Trophoblast cell (in vitro differentiated cells and primary cell): ENCODE data around the gene PITRM1.
"Not testable (repeated sequence)": the region's sequence is repeated elsewhere in the genome, so short reads cannot be mapped to it uniquely, and the experiment has no call there.

Source experiments
- DNase-seq, 2 donors: peaks; one replicate each; pipeline ENCODE4 v3.0.0-alpha.2; 2016
- H2AFZ ChIP-seq: 2 replicates; pipeline ENCODE4 v1.6.1; 2013; ENCODE audit warnings: low read length, moderate library complexity, mild to moderate bottlenecking; ENCODE audit not compliant: insufficient read depth, poor library complexity
- H2AK5ac ChIP-seq: 2 replicates; pipeline ENCODE4 v1.6.1; 2013; ENCODE audit warnings: mild to moderate bottlenecking, low read length
- H2BK120ac ChIP-seq: 2 replicates; pipeline ENCODE4 v1.6.1; 2013; ENCODE audit warnings: low read length, mild to moderate bottlenecking, moderate library complexity; ENCODE audit not compliant: insufficient read depth, poor library complexity
- H2BK12ac ChIP-seq: 2 replicates; pipeline ENCODE4 v1.6.1; 2013; ENCODE audit warnings: mild to moderate bottlenecking, low read length, moderate library complexity
- H2BK5ac ChIP-seq: 2 replicates; pipeline ENCODE4 v1.6.1; 2013; ENCODE audit warnings: low read length, low read depth, moderate library complexity, mild to moderate bottlenecking; ENCODE audit not compliant: poor library complexity
- H3K14ac ChIP-seq: 2 replicates; pipeline ENCODE4 v1.6.1; 2013; ENCODE audit warnings: mild to moderate bottlenecking, low read length
- H3K18ac ChIP-seq: 2 replicates; pipeline ENCODE4 v1.6.1; 2013; ENCODE audit warnings: mild to moderate bottlenecking, low read length
- H3K23ac ChIP-seq: 2 replicates; pipeline ENCODE4 v1.6.1; 2013; ENCODE audit warnings: low read length
- H3K27ac ChIP-seq: 2 replicates; pipeline ENCODE4 v1.5.1; 2013; ENCODE audit warnings: low read depth, mild to moderate bottlenecking, inconsistent platforms, low read length, moderate library complexity
- H3K27me3 ChIP-seq: 2 replicates; pipeline ENCODE4 v1.6.1; 2013; ENCODE audit warnings: inconsistent platforms, mild to moderate bottlenecking, low read length, moderate library complexity; ENCODE audit not compliant: insufficient read depth
- H3K36me3 ChIP-seq, 2 experiments: 1 replicate in 1 of 2; 2 replicates in 1 of 2; pipeline ENCODE4 v1.6.1; 2013; ENCODE audit warnings: low read length in 2 of 2, mild to moderate bottlenecking in 2 of 2, moderate library complexity in 1 of 2; ENCODE audit not compliant: insufficient read depth in 2 of 2, control insufficient read depth in 1 of 2
- H3K4ac ChIP-seq: 2 replicates; pipeline ENCODE4 v1.6.1; 2013; ENCODE audit warnings: low read depth, mild to moderate bottlenecking, low read length, moderate library complexity
- H3K4me1 ChIP-seq, 2 experiments: 1 replicate in 1 of 2; 2 replicates in 1 of 2; pipeline ENCODE4 v1.6.1; 2013; ENCODE audit warnings: low read length in 2 of 2, mild to moderate bottlenecking in 2 of 2, moderate library complexity in 1 of 2; ENCODE audit not compliant: insufficient read depth in 2 of 2, control insufficient read depth in 1 of 2
- H3K4me2 ChIP-seq: 2 replicates; pipeline ENCODE4 v1.6.1; 2013; ENCODE audit warnings: inconsistent platforms, mild to moderate bottlenecking, low read length, moderate library complexity
- H3K4me3 ChIP-seq: 2 replicates; pipeline ENCODE4 v1.5.1; 2013; ENCODE audit warnings: mild to moderate bottlenecking, low read depth, low read length, inconsistent platforms
- H3K79me1 ChIP-seq: one replicate; pipeline ENCODE4 v1.6.1; 2013; ENCODE audit warnings: low read length
- H3K79me2 ChIP-seq: 2 replicates; pipeline ENCODE4 v1.6.1; 2013; ENCODE audit warnings: low read length, mild to moderate bottlenecking; ENCODE audit not compliant: control insufficient read depth, insufficient read depth, poor library complexity
- H3K9ac ChIP-seq: 2 replicates; pipeline ENCODE4 v1.6.1; 2013; ENCODE audit warnings: mild to moderate bottlenecking, low read length
- H3K9me3 ChIP-seq: 2 replicates; pipeline ENCODE4 v1.6.1; 2013; ENCODE audit warnings: low read depth, mild to moderate bottlenecking, control low read depth, inconsistent platforms, low read length; ENCODE audit not compliant: insufficient read depth
- H4K12ac ChIP-seq: 2 replicates; pipeline ENCODE4 v1.6.1; 2013; ENCODE audit warnings: low read depth, mild to moderate bottlenecking, low read length, moderate library complexity
- H4K8ac ChIP-seq: 2 replicates; pipeline ENCODE4 v1.6.1; 2013; ENCODE audit warnings: low read depth, mild to moderate bottlenecking, low read length, moderate library complexity
- H4K91ac ChIP-seq: one replicate; pipeline ENCODE4 v1.6.1; 2013; ENCODE audit warnings: low read depth, mild to moderate bottlenecking, low read length, moderate library complexity
- WGBS: extraction: QIAGEN DNeasy Blood & Tissue Kit; methylation state at CpG from one replicate; pipeline ENCODE4 v1.1.7; 2013; ENCODE audit warnings: missing lambda C conversion rate; ENCODE audit not compliant: insufficient read length, insufficient coverage; ENCODE audit errors: extremely low coverage; 5-methylcytosine and 5-hydroxymethylcytosine counted together

The PITRM1 gene

DNA sequence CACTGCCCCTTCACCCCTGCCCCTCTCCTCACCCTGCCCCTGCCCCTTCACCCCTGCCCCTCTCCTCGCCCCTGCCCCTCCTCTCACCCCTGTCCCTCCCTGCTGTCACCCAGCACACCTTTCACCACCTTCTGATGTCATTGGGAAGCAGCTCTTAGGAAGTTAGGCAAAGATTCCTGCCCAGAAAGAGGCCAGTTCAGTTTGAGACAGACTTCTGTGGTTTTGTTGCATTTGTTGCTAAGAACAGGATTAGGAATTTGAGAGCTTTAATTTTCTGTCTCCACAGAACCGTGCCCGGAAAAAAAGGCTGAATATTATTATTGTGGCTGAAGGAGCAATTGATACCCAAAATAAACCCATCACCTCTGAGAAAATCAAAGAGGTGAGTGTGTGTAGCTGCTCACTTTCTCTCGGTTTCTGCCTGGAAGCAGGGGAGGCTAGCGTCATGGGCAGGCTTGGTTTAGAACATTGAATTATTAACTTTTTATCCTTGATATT, 65.6 kb downstream of the PITRM1 start:
- Histone ChIP-seq H4K8ac (no peak overlapping the region), H3K79me1 (no peaks in the 10 kb centered on the region), H2AFZ (no peak overlapping the region), H3K14ac (no peak overlapping the region), H3K4me1 (no peaks in the 10 kb centered on the region), H3K4ac (no peak overlapping the region), H2BK12ac (no peak overlapping the region), H3K27me3 (no peaks in the 10 kb centered on the region), H3K36me3 (peaks cover 70 to 81% of the 10 kb centered on the region in 2 experiments), H3K18ac (no peak overlapping the region), H3K27ac (no peak overlapping the region), H3K79me2 (peaks cover 3% of the 10 kb centered on the region), H2AK5ac (no peak overlapping the region), H2BK5ac (no peak overlapping the region), H3K4me2 (no peak overlapping the region), H4K12ac (no peak overlapping the region), H3K4me3 (no peak overlapping the region), H3K9me3 (peaks cover 4% of the 10 kb centered on the region), H3K9ac (no peak overlapping the region), H3K23ac (no peak overlapping the region), H4K91ac (no peak overlapping the region), H2BK120ac (no peak overlapping the region)
- no peak for DNase-seq
- no CpG with 5 or more reads among the region's 5 CpGs for WGBS

DNA sequence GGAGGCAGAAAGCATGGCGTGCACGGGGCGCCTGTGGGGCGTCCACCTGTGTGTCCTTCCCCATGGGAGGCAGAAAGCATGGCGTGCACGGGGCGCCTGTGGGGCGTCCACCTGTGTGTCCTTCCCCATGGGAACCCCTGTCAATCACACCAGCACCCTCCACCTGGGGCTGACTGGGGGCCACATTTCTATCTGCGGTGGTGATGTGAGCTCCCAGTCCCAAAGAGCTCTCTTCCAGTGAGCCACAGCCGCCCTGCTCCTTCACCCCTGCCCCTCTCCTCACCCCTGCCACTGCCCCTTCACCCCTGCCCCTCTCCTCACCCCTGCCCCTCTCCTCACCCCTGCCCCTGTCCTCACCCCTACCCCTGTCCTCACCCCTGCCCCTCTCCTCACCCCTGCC, 66.3 kb downstream of the PITRM1 start:
- H2BK12ac ChIP-seq, H3K23ac ChIP-seq: not testable (repeated sequence)

DNA sequence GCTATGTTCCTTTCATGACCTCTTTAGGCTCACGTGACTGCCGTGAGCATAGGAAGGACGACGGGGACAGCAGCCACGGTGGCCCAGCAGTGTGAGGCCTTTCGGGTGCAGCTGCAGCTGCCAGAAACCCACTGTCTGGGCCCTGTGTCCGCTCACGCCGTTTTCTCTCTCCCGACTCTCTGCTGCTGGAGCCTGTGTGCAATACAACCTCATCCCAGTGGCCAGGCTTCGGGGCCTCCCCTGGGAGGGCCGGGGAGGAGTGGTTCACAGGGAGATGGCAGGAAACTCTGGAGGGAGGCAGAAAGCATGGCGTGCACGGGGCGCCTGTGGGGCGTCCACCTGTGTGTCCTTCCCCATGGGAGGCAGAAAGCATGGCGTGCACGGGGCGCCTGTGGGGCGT, 66.7 kb downstream of the PITRM1 start:
- Histone ChIP-seq H2BK12ac (no peak overlapping the region), H3K4me1 (no peaks in the 10 kb centered on the region), H2AK5ac (no peak overlapping the region), H3K27ac (no peak overlapping the region), H4K8ac (no peak overlapping the region), H3K79me1 (no peaks in the 10 kb centered on the region), H3K14ac (no peak overlapping the region), H2BK120ac (no peak overlapping the region), H3K18ac (no peak overlapping the region), H2BK5ac (no peak overlapping the region), H4K12ac (no peak overlapping the region), H3K9ac (no peak overlapping the region), H3K79me2 (peaks cover 3% of the 10 kb centered on the region), H3K4ac (no peak overlapping the region), H3K23ac (no peak overlapping the region), H2AFZ (no peak overlapping the region), H3K9me3 (peaks cover 2% of the 10 kb centered on the region), H3K36me3 (peaks cover 69 to 79% of the 10 kb centered on the region in 2 experiments), H4K91ac (no peak overlapping the region), H3K27me3 (no peaks in the 10 kb centered on the region), H3K4me2 (no peak overlapping the region), H3K4me3 (no peak overlapping the region)
- no peak for DNase-seq
- WGBS, result no CpG with 5 or more reads among the region's 20 CpGs

More for the DNA sequence above, 66.3 kb downstream of the PITRM1 start:
- peaks cover 68 to 79% of the 10 kb centered on the region in 2 experiments for H3K36me3 ChIP-seq
- H2BK5ac ChIP-seq, H2BK120ac ChIP-seq, H3K27me3 ChIP-seq, H3K9ac ChIP-seq, H4K12ac ChIP-seq, H3K4ac ChIP-seq, H4K8ac ChIP-seq, H2AK5ac ChIP-seq, H3K27ac ChIP-seq, H3K18ac ChIP-seq, H3K4me2 ChIP-seq, H2AFZ ChIP-seq, H3K4me1 ChIP-seq, DNase-seq, H3K4me3 ChIP-seq, H3K14ac ChIP-seq, H3K79me2 ChIP-seq, H4K91ac ChIP-seq, H3K9me3 ChIP-seq, H3K79me1 ChIP-seq: not testable (repeated sequence)
- WGBS, result no CpG with 5 or more reads among the region's 10 CpGs

DNA sequence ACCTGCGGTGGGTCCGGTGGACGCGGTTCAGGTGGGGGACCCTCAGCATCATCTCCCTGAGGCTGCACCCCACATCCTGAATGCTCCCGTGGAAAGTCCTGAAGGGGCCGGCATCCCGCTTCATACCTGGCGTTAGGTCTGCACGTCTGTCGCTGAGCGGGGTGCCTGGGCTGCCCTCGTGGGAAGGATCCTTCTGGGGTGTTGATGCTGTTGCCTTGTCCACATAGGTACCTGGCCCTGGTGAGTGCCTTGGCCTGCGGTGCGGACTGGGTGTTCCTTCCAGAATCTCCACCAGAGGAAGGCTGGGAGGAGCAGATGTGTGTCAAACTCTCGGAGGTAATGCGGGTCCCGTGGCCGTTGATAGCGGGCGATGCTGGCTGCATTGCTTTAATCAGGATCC, 67.4 kb downstream of the PITRM1 start:
- no peak overlapping the region for H3K9ac ChIP-seq
- H3K27ac ChIP-seq, result no peak overlapping the region
- H3K4me2 ChIP-seq, result no peak overlapping the region
- H3K23ac ChIP-seq, result no peak overlapping the region
- H2BK120ac ChIP-seq, result no peak overlapping the region
- H3K36me3 ChIP-seq, result peaks cover 75 to 79% of the 10 kb centered on the region in 2 experiments
- no peak overlapping the region for H3K4me3 ChIP-seq
- H3K79me1 ChIP-seq, result no peaks in the 10 kb centered on the region
- H2AK5ac ChIP-seq, result no peak overlapping the region
- H3K27me3 ChIP-seq, result no peaks in the 10 kb centered on the region
- no peaks in the 10 kb centered on the region for H3K4me1 ChIP-seq
- H3K4ac ChIP-seq, result no peak overlapping the region
- H2AFZ ChIP-seq, result no peak overlapping the region
- WGBS, result no CpG with 5 or more reads among the region's 20 CpGs
- no peak overlapping the region for H3K14ac ChIP-seq
- H3K18ac ChIP-seq, result no peak overlapping the region
- no peak overlapping the region for H2BK12ac ChIP-seq
- H3K9me3 ChIP-seq, result peaks cover 4% of the 10 kb centered on the region
- no peak overlapping the region for H4K12ac ChIP-seq
- H3K79me2 ChIP-seq, result peaks cover 3% of the 10 kb centered on the region
- H2BK5ac ChIP-seq, result no peak overlapping the region
- H4K91ac ChIP-seq, result no peak overlapping the region
- no peak overlapping the region for H4K8ac ChIP-seq
- no peak for DNase-seq
